NT2/D1 (cell line): ENCODE data around the gene NOL4L.

Experiments
- SUZ12 ChIP-seq: IDR thresholded peaks from 2 replicates; pipeline ENCODE4 v1.6.1; 2011; ENCODE audit not compliant: insufficient read length, insufficient read depth; ENCODE audit errors: extremely low read depth
- YY1 ChIP-seq: IDR thresholded peaks from 2 replicates; pipeline ENCODE4 v1.6.1; 2011; ENCODE audit not compliant: insufficient read length, insufficient read depth
- ZNF274 ChIP-seq: IDR thresholded peaks from 2 replicates; pipeline ENCODE4 v1.6.1; 2011; ENCODE audit warnings: mild to moderate bottlenecking, low read depth, low read length

- TF ChIP-seq YY1 (no peak), ZNF274 (no peak), SUZ12 (no peak)
Observed at GRCh38 chr20:32544260-32544722, 40.8 kb downstream of the NOL4L start.
